ENCODE results near the gene GPC4. TPM values are rescaled to one million over a fixed set of nuclear protein-coding genes. Genes with fewer than 3 reads are reported as not detected.

Gene GPC4
- total RNA-seq, 2 donors from 2014 or later = 17.3 to 19.2 TPM

GRCh38 chrX:133273180-133273579 is 142.1 kb downstream of the GPC4 start:
- DNase-seq (ENCODE audit: low spot score) = no peak

GRCh38 chrX:133269168-133269567 is 146.1 kb downstream of the GPC4 start:
- no peak for DNase-seq (ENCODE audit: low spot score)
- intact Hi-C loops (cut with DNase I) = no loop called here

More at GRCh38 chrX:133273180-133273579, 142.1 kb downstream of the GPC4 start:
- intact Hi-C loops (cut with DNase I) = no loop called here

GRCh38 chrX:133267621-133268020 is 147.7 kb downstream of the GPC4 start:
- no peak for DNase-seq (ENCODE audit: low spot score)
- intact Hi-C loops (cut with DNase I) = no loop called here

DNA sequence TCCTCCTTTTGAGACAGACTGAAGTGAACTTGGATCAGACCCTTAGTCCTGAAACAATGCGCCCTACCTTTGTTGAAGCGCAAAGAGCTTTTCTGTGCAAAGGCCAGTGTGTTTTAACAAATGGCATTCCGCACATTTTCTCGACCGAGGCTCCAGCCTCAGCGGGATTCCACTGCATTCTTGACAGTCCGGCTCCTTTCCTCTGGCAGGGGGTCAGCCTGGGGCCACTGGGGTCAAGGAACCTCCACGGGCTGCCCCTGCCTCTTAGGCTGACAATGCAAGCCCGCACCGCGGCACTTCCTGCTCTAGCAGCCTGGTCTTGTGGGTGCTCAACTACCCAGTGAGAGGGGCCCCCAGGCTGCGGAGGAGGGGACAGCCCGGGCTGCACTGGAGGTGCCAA is 150.0 kb downstream of the GPC4 start:
- intact Hi-C loops (cut with DNase I) = no loop called here

DNA sequence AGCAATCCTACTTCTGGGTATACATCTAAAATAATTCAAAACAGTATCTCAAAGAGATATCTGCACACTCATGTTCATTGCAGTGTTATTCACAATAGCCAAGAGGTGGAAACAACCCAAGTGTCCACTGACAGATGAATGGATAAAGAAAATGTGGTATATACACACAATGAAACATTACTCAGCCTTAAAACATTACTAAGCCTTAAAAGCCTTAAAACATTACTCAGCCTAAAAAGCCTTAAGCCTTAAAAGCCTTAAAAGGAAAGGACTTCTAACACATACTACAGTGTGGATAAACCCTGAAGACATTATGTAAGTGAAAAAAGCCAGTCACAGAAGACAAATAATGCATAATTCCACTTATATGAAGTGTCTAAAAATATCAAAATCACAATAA is 156.8 kb downstream of the GPC4 start:
- intact Hi-C loops (cut with DNase I) = no loop called here
- no peak for DNase-seq (ENCODE audit: low spot score)

More for the DNA sequence above, 150.0 kb downstream of the GPC4 start:
- DNase-seq (ENCODE audit: low spot score) = no peak

GRCh38 chrX:133254666-133255065 is 160.6 kb downstream of the GPC4 start:
- DNase-seq (ENCODE audit: low spot score) = no peak
- intact Hi-C loops (cut with DNase I) = no loop called here

- intact Hi-C loops (cut with DNase I) = no loop called here
- no peak for DNase-seq (ENCODE audit: low spot score)
Measured at GRCh38 chrX:133251204-133251603, 164.1 kb downstream of the GPC4 start.

DNA sequence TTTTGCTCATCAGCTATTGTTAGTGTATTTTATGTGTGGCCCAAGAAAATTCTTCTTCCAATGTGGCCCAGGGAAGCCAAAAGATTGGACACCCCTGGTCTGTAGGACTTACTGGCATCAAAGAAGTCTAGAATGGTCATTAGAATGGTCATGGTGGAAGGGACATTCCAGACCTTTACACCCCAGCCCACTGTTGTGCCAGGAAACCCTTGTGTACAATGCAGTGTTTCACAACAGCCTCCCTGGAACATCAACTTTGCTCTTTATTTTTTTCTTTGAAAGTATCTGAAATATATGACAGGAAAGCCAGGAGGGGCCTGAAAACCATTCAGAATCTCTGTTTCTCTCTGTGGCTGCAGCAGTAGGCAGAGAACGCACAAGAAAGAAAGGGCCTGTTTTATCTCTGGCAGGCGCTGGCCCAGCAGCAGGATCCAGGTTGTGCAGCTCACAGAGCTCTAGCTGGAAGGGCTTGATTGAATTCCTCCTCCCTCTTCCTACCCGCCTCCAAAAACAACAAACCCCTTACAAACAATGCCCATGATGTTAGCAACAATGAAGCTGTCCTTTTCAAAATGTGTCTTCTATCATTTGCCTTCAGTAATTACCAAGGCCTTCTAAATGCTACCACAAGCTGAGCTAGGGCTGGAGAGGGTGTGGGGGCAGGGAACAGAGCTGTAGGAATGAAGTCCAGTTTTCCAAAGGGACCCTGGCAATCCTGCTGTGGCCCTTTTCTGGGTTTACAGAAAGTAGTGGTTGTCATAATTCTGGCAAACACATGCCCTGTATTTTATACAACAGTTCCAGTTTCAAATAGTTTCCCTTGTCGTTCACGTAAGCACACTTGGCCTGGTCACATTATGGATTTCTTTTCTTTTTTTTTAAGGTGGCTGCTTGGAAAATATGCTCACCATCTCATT is 164.8 kb downstream of the GPC4 start:
- intact Hi-C loops (cut with DNase I) = no loop called here
- DNase-seq (ENCODE audit: low spot score) = no peak

Other genes starting within 250 kb of the GPC4 start
- gene TFDP3, start 197.1 kb downstream of the GPC4 start, total RNA-seq = not detected